ENCODE measurements around the gene ASB10.

The ASB10 gene

GRCh38 chr7:151157645-151158329 is 29.3 kb downstream of the ASB10 start:
- DNase-seq: no peak

GRCh38 chr7:151152643-151153513 is 34.2 kb downstream of the ASB10 start:
- no peak for DNase-seq

- no peak for DNase-seq
Observed at GRCh38 chr7:151150388-151150787, 36.7 kb downstream of the ASB10 start.

- DNase-seq: no peak
Observed at GRCh38 chr7:151148319-151149259, 38.5 kb downstream of the ASB10 start.

GRCh38 chr7:151146761-151147160 is 40.3 kb downstream of the ASB10 start:
- no peak for DNase-seq

GRCh38 chr7:151144387-151144786 is 42.7 kb downstream of the ASB10 start:
- DNase-seq: no peak

GRCh38 chr7:151143261-151144015 is 43.6 kb downstream of the ASB10 start:
- no peak for DNase-seq

- no peak for DNase-seq
Observed at GRCh38 chr7:151142686-151143040, 44.4 kb downstream of the ASB10 start.

- no peak for DNase-seq
Observed at GRCh38 chr7:151141855-151142685, 45.0 kb downstream of the ASB10 start.

- no peak for DNase-seq
Observed at GRCh38 chr7:151141311-151141854, 45.7 kb downstream of the ASB10 start.

- DNase-seq: no peak
Observed at GRCh38 chr7:151140826-151141225, 46.2 kb downstream of the ASB10 start.

- DNase-seq: no peak
Observed at GRCh38 chr7:151139791-151140190, 47.3 kb downstream of the ASB10 start.

- no peak for DNase-seq
Observed at GRCh38 chr7:151139071-151139790, 47.8 kb downstream of the ASB10 start.

GRCh38 chr7:151138153-151138851 is 48.7 kb downstream of the ASB10 start:
- no peak for DNase-seq

- DNase-seq: no peak
Observed at GRCh38 chr7:151137791-151138152, 49.3 kb downstream of the ASB10 start.

- no peak for DNase-seq
Observed at GRCh38 chr7:151137076-151137675, 49.9 kb downstream of the ASB10 start.

- no peak for DNase-seq
Observed at GRCh38 chr7:151135866-151136843, 50.9 kb downstream of the ASB10 start.

GRCh38 chr7:151135525-151135845 is 51.6 kb downstream of the ASB10 start:
- no peak for DNase-seq

All from stimulated activated CD4-positive, alpha-beta T cell treated with anti-CD3 and anti-CD28 coated beads, Interleukin-12 subunit alpha, Interleukin-12 subunit beta, amount 100 ng/mL, for 4 hours (primary cell).